Fibroblast of gingiva (primary cell): ENCODE data around the gene FMO5.
"Not testable (repeated sequence)": the region's sequence is repeated elsewhere in the genome, so short reads cannot be mapped to it uniquely, and the experiment has no call there.

Experiments used
- DNase-seq: peaks from one replicate; pipeline ENCODE4 v3.0.0-alpha.2; 2011; ENCODE audit warnings: low read depth

The FMO5 gene

GRCh38 chr1:147225193-147225730, at the start of gene FMO5:
Gene FMO5 (minus strand): TSS chr1:147225339. CDS start chr1:147225029, 310 bp downstream.
- DNase-seq = peak; percentile 62

- peak; percentile 83 for DNase-seq
Measured at GRCh38 chr1:147273409-147274336, 48.5 kb upstream of the FMO5 start.

- no peak for DNase-seq
Measured at GRCh38 chr1:147272042-147272441, 46.9 kb upstream of the FMO5 start.

- DNase-seq = no peak
Measured at GRCh38 chr1:147270721-147271120, 45.6 kb upstream of the FMO5 start.

- DNase-seq = no peak
Measured at GRCh38 chr1:147267711-147268110, 42.6 kb upstream of the FMO5 start.

GRCh38 chr1:147266381-147266780, 41.2 kb upstream of the FMO5 start:
- DNase-seq = no peak

- DNase-seq = peak; percentile 53
Measured at GRCh38 chr1:147264158-147264768, 39.1 kb upstream of the FMO5 start.

- no peak for DNase-seq
Measured at GRCh38 chr1:147260956-147261355, 35.8 kb upstream of the FMO5 start.

GRCh38 chr1:147252540-147252939, 27.4 kb upstream of the FMO5 start:
- DNase-seq = no peak

- DNase-seq = no peak
Measured at GRCh38 chr1:147247656-147248238, 22.6 kb upstream of the FMO5 start.

GRCh38 chr1:147246910-147247655, 21.9 kb upstream of the FMO5 start:
- DNase-seq = no peak

GRCh38 chr1:147246044-147246690, 21.0 kb upstream of the FMO5 start:
- DNase-seq = no peak

- no peak for DNase-seq
Measured at GRCh38 chr1:147245586-147246021, 20.5 kb upstream of the FMO5 start.

GRCh38 chr1:147245129-147245528, 20.0 kb upstream of the FMO5 start:
- DNase-seq = no peak

- DNase-seq = no peak
Measured at GRCh38 chr1:147243841-147244240, 18.7 kb upstream of the FMO5 start.

GRCh38 chr1:147243228-147243685, 18.1 kb upstream of the FMO5 start:
- DNase-seq = no peak

GRCh38 chr1:147242449-147243227, 17.5 kb upstream of the FMO5 start, which contains the start of gene CHD1L:
Gene CHD1L (plus strand): TSS chr1:147242684. CDS start chr1:147242704, 20 bp downstream.
- DNase-seq = peak; percentile 95

- DNase-seq = no peak
Measured at GRCh38 chr1:147241934-147242448, 16.9 kb upstream of the FMO5 start.

- not testable (repeated sequence) for DNase-seq
Measured at GRCh38 chr1:147240131-147240721, 15.1 kb upstream of the FMO5 start.
